GM19438 (cell line): ENCODE measurements around the gene PEAK1.
"Not testable (repeated sequence)": the region's sequence is repeated elsewhere in the genome, so short reads cannot be mapped to it uniquely, and the experiment has no call there.

Experiments
- ATAC-seq: cut with Tn5 transposase; IDR thresholded peaks from one replicate; pipeline ENCODE4 v1.9.1; 2021; ENCODE audit warnings: low read depth; ENCODE audit not compliant: unreplicated experiment

Gene PEAK1

GRCh38 chr15:77185242-77185785 lies 234.6 kb downstream of the PEAK1 start:
- ATAC-seq, result no peak

GRCh38 chr15:77184352-77184751 lies 235.6 kb downstream of the PEAK1 start:
- not testable (repeated sequence) for ATAC-seq

- ATAC-seq, result no peak
These were observed 236.8 kb downstream of the PEAK1 start for GRCh38 chr15:77183066-77183465.

- ATAC-seq, result peak; percentile 56
These were observed 238.4 kb downstream of the PEAK1 start for GRCh38 chr15:77181305-77182074.

- no peak for ATAC-seq
These were observed 239.1 kb downstream of the PEAK1 start for GRCh38 chr15:77180757-77181156.

GRCh38 chr15:77180270-77180669 lies 239.6 kb downstream of the PEAK1 start:
- ATAC-seq, result no peak

- peak; percentile 56 for ATAC-seq
These were observed 240.3 kb downstream of the PEAK1 start for GRCh38 chr15:77179541-77179998.

GRCh38 chr15:77178411-77178810 lies 241.5 kb downstream of the PEAK1 start:
- ATAC-seq, result no peak

GRCh38 chr15:77176148-77176547 lies 243.8 kb downstream of the PEAK1 start:
- not testable (repeated sequence) for ATAC-seq

GRCh38 chr15:77173487-77173886 lies 246.4 kb downstream of the PEAK1 start:
- no peak for ATAC-seq

- ATAC-seq, result no peak
These were observed 248.5 kb downstream of the PEAK1 start for GRCh38 chr15:77171221-77171967.

GRCh38 chr15:77168616-77169015 lies 251.3 kb downstream of the PEAK1 start:
- no peak for ATAC-seq

- ATAC-seq, result no peak
These were observed 251.8 kb downstream of the PEAK1 start for GRCh38 chr15:77168141-77168540.

- ATAC-seq, result no peak
These were observed 252.5 kb downstream of the PEAK1 start for GRCh38 chr15:77167406-77167805.

GRCh38 chr15:77163781-77164384 lies 256.0 kb downstream of the PEAK1 start:
- ATAC-seq, result no peak

GRCh38 chr15:77162872-77163633 lies 256.9 kb downstream of the PEAK1 start:
- ATAC-seq, result no peak

- no peak for ATAC-seq
These were observed 259.1 kb downstream of the PEAK1 start for GRCh38 chr15:77160562-77161478.

- ATAC-seq, result not testable (repeated sequence)
These were observed 263.9 kb downstream of the PEAK1 start for GRCh38 chr15:77156000-77156399.

- ATAC-seq, result no peak
These were observed 271.7 kb downstream of the PEAK1 start for GRCh38 chr15:77148191-77148590.
